Vagina (tissue), 2 donors: ENCODE measurements around the gene WNT2B.

Experiments
- CTCF ChIP-seq, 3 experiments: fragments of 450-650 bp in 2 of 3; fragments of 200-600 bp in 1 of 3; sonication (generic) in 1 of 3; IDR thresholded peaks; one replicate each; pipeline ENCODE4 v1.5.1; 2017 to 2019; ENCODE audit warnings: antibody characterized with exemption in 3 of 3, mild to moderate bottlenecking in 2 of 3, moderate library complexity in 2 of 3
- POLR2A ChIP-seq, 2 donors: fragments of 450-650 bp; IDR thresholded peaks; one replicate each; pipeline ENCODE4 v1.6.1; 2017; ENCODE audit warnings: antibody characterized with exemption in 2 of 2, mild to moderate bottlenecking in 2 of 2, moderate library complexity in 2 of 2
- POLR2AphosphoS5 ChIP-seq, 2 donors: sonication (generic); formaldehyde crosslinking; IDR thresholded peaks; one replicate each; pipeline ENCODE4 v1.9.0; 2017; ENCODE audit warnings: antibody characterized with exemption in 2 of 2, mild to moderate bottlenecking in 2 of 2, low read depth in 1 of 2; ENCODE audit not compliant: insufficient read depth in 1 of 2

GRCh38 chr1:112460615-112461014, 48.1 kb upstream of the WNT2B start:
- TF ChIP-seq CTCF (IDR thresholded peaks at IDR 0.05) (no peak), POLR2A (IDR thresholded peaks at IDR 0.05) (no peak), POLR2AphosphoS5 (IDR thresholded peaks at IDR 0.05; ENCODE audit: insufficient read depth in 1 of 2, low read depth in 1 of 2) (no peak)
